Measurements from ENCODE around the gene ARHGEF10L. TPM values are rescaled to one million over a fixed set of nuclear protein-coding genes. Genes with fewer than 3 reads are reported as not detected.
A peak's percentile ranks its signal among the peaks of the same experiment; 100 is the strongest.

The ARHGEF10L gene
- total RNA-seq, 2 donors from 2014 or later: 226 to 301 TPM

GRCh38 chr1:17649371-17650106 lies 110.0 kb downstream of the ARHGEF10L start:
- ATAC-seq (ENCODE audit: insufficient number of reproducible peaks, low FRiP score, low read depth) (no peak), DNase-seq (ENCODE audit: low spot score) (no peak)
- Histone ChIP-seq H3K36me3 (peaks cover 57% of the 10 kb centered on the region), H3K27ac (peak overlapping the region; percentile 92 to 95), H3K4me1 (ENCODE audit: control insufficient read depth in 1 of 2, low read depth in 2 of 2) (peaks cover 17 to 72% of the 10 kb centered on the region in 2 donors), H3K4me3 (no peak overlapping the region), H3K9me3 (no peaks in the 10 kb centered on the region), H3K27me3 (replicated peaks; ENCODE audit: insufficient read depth) (no peaks in the 10 kb centered on the region)
- TF ChIP-seq CTCF (IDR thresholded peaks at IDR 0.05): no peak

DNA sequence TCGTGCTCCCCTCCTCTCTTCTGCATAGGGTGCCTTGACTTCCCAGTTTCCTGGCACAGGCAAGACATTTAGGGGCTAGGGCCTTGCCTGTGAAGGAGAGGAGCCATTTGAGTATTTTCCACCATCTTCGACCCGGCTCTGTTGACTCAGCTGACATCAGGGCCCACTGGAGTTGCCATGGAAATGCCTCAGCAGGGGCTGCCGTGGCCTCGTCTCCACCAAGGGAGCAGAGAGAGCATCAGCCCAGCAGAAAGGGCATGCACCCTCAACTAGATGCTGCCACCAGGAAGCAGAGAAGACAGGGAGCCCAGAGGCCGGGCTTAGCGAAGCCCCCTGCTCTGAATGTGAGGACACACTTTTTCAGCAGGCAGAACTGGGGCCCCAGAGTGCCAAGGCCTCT lies 113.8 kb downstream of the ARHGEF10L start:
- peaks cover 9 to 50% of the 10 kb centered on the region in 2 donors for H3K4me1 ChIP-seq (ENCODE audit: control insufficient read depth in 1 of 2, low read depth in 2 of 2)
- no peak for TF ChIP-seq CTCF (IDR thresholded peaks at IDR 0.05)
- no peaks in the 10 kb centered on the region for H3K27me3 ChIP-seq (replicated peaks; ENCODE audit: insufficient read depth)
- DNase-seq (ENCODE audit: low spot score) (no peak), ATAC-seq (ENCODE audit: insufficient number of reproducible peaks, low FRiP score, low read depth) (no peak)
- no peaks in the 10 kb centered on the region for H3K9me3 ChIP-seq
- no peak overlapping the region for H3K4me3 ChIP-seq
- H3K36me3 ChIP-seq: peaks cover 82% of the 10 kb centered on the region
- H3K27ac ChIP-seq: peak overlapping the region; percentile 62 to 95

GRCh38 chr1:17653728-17654351 lies 114.3 kb downstream of the ARHGEF10L start:
- Histone ChIP-seq H3K4me1 (ENCODE audit: control insufficient read depth in 1 of 2, low read depth in 2 of 2) (peaks cover 6 to 45% of the 10 kb centered on the region in 2 donors), H3K9me3 (no peaks in the 10 kb centered on the region), H3K4me3 (no peak overlapping the region), H3K27me3 (replicated peaks; ENCODE audit: insufficient read depth) (no peaks in the 10 kb centered on the region), H3K36me3 (peaks cover 87% of the 10 kb centered on the region), H3K27ac (peak overlapping the region; percentile 62 to 95)
- TF ChIP-seq CTCF (IDR thresholded peaks at IDR 0.05): peak; percentile 57
- DNase-seq (ENCODE audit: low spot score) (no peak), ATAC-seq (ENCODE audit: insufficient number of reproducible peaks, low FRiP score, low read depth) (no peak)

- no peak for TF ChIP-seq CTCF (IDR thresholded peaks at IDR 0.05)
- DNase-seq (ENCODE audit: low spot score) (no peak), ATAC-seq (ENCODE audit: insufficient number of reproducible peaks, low FRiP score, low read depth) (no peak)
- peaks cover 89% of the 10 kb centered on the region for H3K36me3 ChIP-seq
- H3K4me1 ChIP-seq (ENCODE audit: control insufficient read depth in 1 of 2, low read depth in 2 of 2): peaks cover 0 to 42% of the 10 kb centered on the region in 2 donors
- H3K4me3 ChIP-seq: no peak overlapping the region
- no peaks in the 10 kb centered on the region for H3K27me3 ChIP-seq (replicated peaks; ENCODE audit: insufficient read depth)
- H3K27ac ChIP-seq: peak overlapping the region; percentile 62 to 95
- H3K9me3 ChIP-seq: no peaks in the 10 kb centered on the region
Observed at GRCh38 chr1:17654519-17654918, 115.0 kb downstream of the ARHGEF10L start.

DNA sequence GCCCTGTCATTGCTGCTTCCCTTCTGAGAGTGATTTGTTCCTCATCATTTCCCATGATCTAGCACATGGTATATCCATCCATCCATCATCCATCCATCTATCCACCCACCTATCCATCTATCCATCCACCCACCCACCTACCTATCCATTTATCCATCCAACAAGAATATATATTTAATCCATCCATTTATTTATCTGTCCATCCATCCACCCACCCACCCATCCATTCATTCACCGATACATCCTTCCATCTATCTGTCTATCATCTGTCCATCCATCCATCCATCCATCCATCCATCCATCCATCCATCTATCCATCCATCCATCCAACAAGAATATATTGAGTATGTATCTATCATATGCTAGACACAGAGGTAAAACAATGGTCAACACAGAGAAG lies 115.7 kb downstream of the ARHGEF10L start:
- no peaks in the 10 kb centered on the region for H3K9me3 ChIP-seq
- H3K36me3 ChIP-seq: peaks cover 89% of the 10 kb centered on the region
- H3K27me3 ChIP-seq (replicated peaks; ENCODE audit: insufficient read depth): no peaks in the 10 kb centered on the region
- H3K27ac ChIP-seq: no peak overlapping the region
- H3K4me3 ChIP-seq: no peak overlapping the region
- H3K4me1 ChIP-seq (ENCODE audit: control insufficient read depth in 1 of 2, low read depth in 2 of 2): peaks cover 0 to 36% of the 10 kb centered on the region in 2 donors
- ATAC-seq (ENCODE audit: insufficient number of reproducible peaks, low FRiP score, low read depth) (no peak), DNase-seq (ENCODE audit: low spot score) (no peak)
- no peak for TF ChIP-seq CTCF (IDR thresholded peaks at IDR 0.05)

All from thoracic aorta (tissue), 2 donors.